IMR-90 (cell line): Measurements from ENCODE around the gene CNST. TPM values are rescaled to one million over a fixed set of nuclear protein-coding genes. Genes with fewer than 3 reads are reported as not detected.
A peak's percentile ranks its signal among the peaks of the same experiment; 100 is the strongest.

ENCODE experiments used
- ATAC-seq: fragments of 200-7000 bp; cut with Tn5 transposase; 2 replicates; pipeline ENCODE4 v1.9.1; 2020; ENCODE audit warnings: low read depth, mild to moderate bottlenecking, moderate library complexity
- BruUV-seq: library from RNA; stranded (reverse); fragments of 400-500 nt; replicated peaks from 2 replicates; lab custom pipeline; 2021; lab: Mats Ljungman, UMichigan
- CTCF ChIA-PET: fragments of 300-600 bp; formaldehyde crosslinking; extraction: SDS; loops from one replicate; lab custom pipeline; 2021; ENCODE audit warnings: antibody characterized with exemption; lab: Yijun Ruan, JAX
- POLR2A ChIA-PET: fragments of 300-600 bp; sonication (Branson Sonifier 250); formaldehyde crosslinking; loops from one replicate; lab custom pipeline; 2022; ENCODE audit warnings: antibody characterized with exemption; ENCODE audit not compliant: unreplicated experiment; lab: Charles Lee
- DNase-seq: peaks from one replicate; pipeline ENCODE4 v3.0.0; 2013
- H2AFZ ChIP-seq: replicated peaks from 2 replicates; pipeline ENCODE3; 2013; ENCODE audit warnings: low read length, mild to moderate bottlenecking; ENCODE audit not compliant: poor library complexity
- H2AK5ac ChIP-seq: 2 replicates; pipeline ENCODE4 v1.6.1; 2013; ENCODE audit warnings: low read depth, low read length, inconsistent platforms
- H2AK9ac ChIP-seq: replicated peaks from 2 replicates; pipeline ENCODE3; 2013; ENCODE audit warnings: mild to moderate bottlenecking, low read depth, low read length, moderate library complexity; ENCODE audit not compliant: poor library complexity
- H2BK120ac ChIP-seq: 2 replicates; pipeline ENCODE4 v1.6.1; 2013; ENCODE audit warnings: low read depth, low read length, inconsistent platforms
- H2BK15ac ChIP-seq: 3 replicates; pipeline ENCODE4 v1.6.1; 2013; ENCODE audit warnings: low read depth, low read length, inconsistent platforms
- H2BK20ac ChIP-seq: 2 replicates; pipeline ENCODE4 v1.6.1; 2013; ENCODE audit warnings: low read depth, mild to moderate bottlenecking, inconsistent platforms, low read length, moderate library complexity
- H2BK5ac ChIP-seq: 2 replicates; pipeline ENCODE4 v1.6.1; 2013; ENCODE audit warnings: mild to moderate bottlenecking, low read depth, low read length, inconsistent platforms; ENCODE audit not compliant: poor library complexity, severe bottlenecking
- H3K14ac ChIP-seq: replicated peaks from 2 replicates; pipeline ENCODE4 v1.6.1; 2013; ENCODE audit warnings: low read depth, low read length, inconsistent platforms
- H3K18ac ChIP-seq: 2 replicates; pipeline ENCODE4 v1.6.1; 2013; ENCODE audit warnings: low read depth, low read length, control low read depth
- H3K23ac ChIP-seq: 2 replicates; pipeline ENCODE4 v1.6.1; 2013; ENCODE audit warnings: low read depth, low read length, inconsistent platforms
- H3K27ac ChIP-seq: 2 replicates; pipeline ENCODE4 v1.5.1; 2013; ENCODE audit warnings: mild to moderate bottlenecking, control low read depth, low read length; ENCODE audit not compliant: insufficient read depth
- H3K27me3 ChIP-seq: 2 replicates; pipeline ENCODE4 v1.6.1; 2013; ENCODE audit warnings: low read length; ENCODE audit not compliant: control insufficient read depth, insufficient read depth
- H3K36me3 ChIP-seq: 2 replicates; pipeline ENCODE4 v1.6.1; 2013; ENCODE audit warnings: low read length, mixed read lengths; ENCODE audit not compliant: control insufficient read depth, insufficient read depth
- H3K4ac ChIP-seq: 2 replicates; pipeline ENCODE4 v1.6.1; 2013; ENCODE audit warnings: low read depth, low read length, inconsistent platforms
- H3K4me1 ChIP-seq: 2 replicates; pipeline ENCODE4 v1.6.1; 2013; ENCODE audit warnings: low read length, mixed read lengths; ENCODE audit not compliant: control insufficient read depth, insufficient read depth
- H3K4me2 ChIP-seq: 2 replicates; pipeline ENCODE4 v1.6.1; 2013; ENCODE audit warnings: low read depth, mild to moderate bottlenecking, control low read depth, low read length, moderate library complexity
- H3K4me3 ChIP-seq: 2 replicates; pipeline ENCODE4 v1.5.1; 2013; ENCODE audit warnings: low read depth, mild to moderate bottlenecking, control low read depth, low read length, moderate library complexity; ENCODE audit not compliant: insufficient read depth
- H3K56ac ChIP-seq: 2 replicates; pipeline ENCODE4 v1.6.1; 2013; ENCODE audit warnings: low read length, inconsistent platforms; ENCODE audit not compliant: insufficient read depth; ENCODE audit errors: extremely low read depth
- H3K79me1 ChIP-seq, 2 experiments: 2 replicates each; pipeline ENCODE4 v1.6.1; 2013; ENCODE audit warnings: low read length in 2 of 2, inconsistent platforms in 1 of 2, low read depth in 1 of 2
- H3K9ac ChIP-seq: 2 replicates; pipeline ENCODE4 v1.6.1; 2013; ENCODE audit warnings: low read depth, low read length, control low read depth
- H3K9me1 ChIP-seq: 2 replicates; pipeline ENCODE4 v1.6.1; 2013; ENCODE audit warnings: low read length, inconsistent platforms; ENCODE audit not compliant: insufficient read depth
- H3K9me3 ChIP-seq: 2 replicates; pipeline ENCODE4 v1.6.1; 2013; ENCODE audit warnings: low read length; ENCODE audit not compliant: control insufficient read depth, insufficient read depth
- H4K20me1 ChIP-seq: 2 replicates; pipeline ENCODE4 v1.6.1; 2013; ENCODE audit warnings: low read length, inconsistent platforms; ENCODE audit not compliant: insufficient read depth
- H4K5ac ChIP-seq: 2 replicates; pipeline ENCODE4 v1.6.1; 2013; ENCODE audit warnings: mild to moderate bottlenecking, low read depth, low read length, control low read depth
- H4K8ac ChIP-seq, 2 experiments: 2 replicates each; pipeline ENCODE4 v1.6.1; 2013; ENCODE audit warnings: low read depth in 2 of 2, low read length in 2 of 2, control low read depth in 1 of 2, inconsistent platforms in 1 of 2
- H4K91ac ChIP-seq: 2 replicates; pipeline ENCODE4 v1.6.1; 2013; ENCODE audit warnings: low read depth, low read length, inconsistent platforms; ENCODE audit not compliant: insufficient read depth
- CTCF ChIP-seq: conservative IDR thresholded peaks from 2 replicates; pipeline ENCODE4 v1.5.1; 2012; ENCODE audit warnings: mild to moderate bottlenecking, low read depth, low read length, improper control_type of control experiment
- MAFK ChIP-seq: IDR thresholded peaks from 2 replicates; pipeline ENCODE4 v1.6.1; 2012; ENCODE audit warnings: low read depth, low read length, improper control_type of control experiment
- MAZ ChIP-seq: IDR thresholded peaks from 2 replicates; pipeline ENCODE4 v1.6.1; 2012; ENCODE audit warnings: low read depth, mild to moderate bottlenecking, low read length, improper control_type of control experiment, moderate library complexity, borderline replicate concordance
- WGBS, 2 experiments: methylation state at CpG; one replicate each; pipeline versions ENCODE4 v1.1.5 to v1.1.7; 2013; ENCODE audit warnings: missing lambda C conversion rate in 2 of 2; ENCODE audit not compliant: insufficient read length in 1 of 2; ENCODE audit errors: extremely low coverage in 2 of 2; 5-methylcytosine and 5-hydroxymethylcytosine counted together
- dilution Hi-C: fragments of 300-500 bp; cut with HindIII; formaldehyde crosslinking; loops from one replicate; pipeline ENCODE4 v1.14.3; 2018; ENCODE audit warnings: low sequenced_read_pairs; ENCODE audit not compliant: unreplicated experiment
- in situ Hi-C: fragments of 300-500 bp; cut with MboI; formaldehyde crosslinking; loops from 3 replicates; pipeline ENCODE4 v1.14.3; 2019; ENCODE audit warnings: low sequenced_read_pairs, inconsistent platforms, mixed read lengths
- intact Hi-C: fragments of 100-400 bp; cut with micrococcal nuclease; formaldehyde crosslinking; loops from 2 replicates; pipeline ENCODE4 v1.10.0; 2022
- polyA plus RNA-seq, 3 experiments: library from polyadenylated mRNA; depleted of rRNA; stranded (reverse); fragments of >200 nt; gene quantifications; 2 replicates each; pipeline ENCODE4 v1.2.3, GENCODE V29; 2012; ENCODE audit warnings: low replicate concordance in 1 of 3
- total RNA-seq: library from RNA; depleted of rRNA; stranded (reverse); fragments of >200 nt; gene quantifications from 2 replicates; pipeline ENCODE4 v1.2.3, GENCODE V29; 2012

Gene CNST
- total and polyA plus RNA-seq, 2 of the 4 experiments (the other 2 are of a cell fraction): 15.4 to 25.5 TPM

GRCh38 chr1:246622035-246622652, 55.9 kb downstream of the CNST start:
- no TSS peak for BruUV-seq
- Histone ChIP-seq H3K4ac (peak overlapping the region; percentile 4; the same call in 1 of the 2 replicates), H2BK20ac (no peak overlapping the region), H3K56ac (no peak overlapping the region), H3K4me2 (peak overlapping the region; percentile 58; the same call in 1 of the 2 replicates), H4K91ac (no peak overlapping the region), H2BK15ac (no peak overlapping the region), H4K8ac (peak overlapping the region in 1 of 2 experiments; percentile 7; a peak in 1 of 4 replicates), H2AK5ac (no peak overlapping the region), H3K9me1 (peaks cover 4% of the 10 kb centered on the region), H3K14ac (no peak overlapping the region), H3K79me1 (peaks cover 23 to 71% of the 10 kb centered on the region in 2 experiments; a peak in 3 of 4 replicates), H3K9ac (no peak overlapping the region), H2AK9ac (no peak overlapping the region), H3K4me3 (no peak overlapping the region), H3K18ac (no peak overlapping the region), H4K5ac (0 out of 2 replicates have a peak overlapping the region, but pooled peaks have one; percentile 28), H4K20me1 (no peaks in the 10 kb centered on the region; the same call in 1 of the 2 replicates), H2BK120ac (no peak overlapping the region), H3K4me1 (peaks cover 3% of the 10 kb centered on the region), H3K23ac (no peak overlapping the region), H3K36me3 (peaks cover 6% of the 10 kb centered on the region), H2AFZ (no peak overlapping the region), H3K9me3 (no peaks in the 10 kb centered on the region; the same call in 1 of the 2 replicates), H2BK5ac (peak overlapping the region; percentile 62), H3K27me3 (no peaks in the 10 kb centered on the region), H3K27ac (no peak overlapping the region)
- dilution Hi-C loops (no loop called here), in situ Hi-C loops (no loop called here), intact Hi-C loops (no loop called here)
- DNase-seq (peak; percentile 60), ATAC-seq (peak; percentile 91)
- POLR2A ChIA-PET: no interaction called here
- no peak for TF ChIP-seq CTCF
- TF ChIP-seq MAZ: no peak
- TF ChIP-seq MAFK: no peak
- CTCF ChIA-PET: interaction anchor here (0.9 to 1.3 kb wide), 2 partner anchors 9 to 55 kb away, joined by 3 to 4 read pairs; partner anchors contain the start of gene CNST
- WGBS, 2 experiments: 39% methylated on average over 8 of the region's 8 CpGs; no CpG with 5 or more reads in 1 of the 2 experiments
